ENCODE results near the gene PHACTR2.
"Not testable (repeated sequence)": the region's sequence is repeated elsewhere in the genome, so short reads cannot be mapped to it uniquely, and the experiment has no call there.

PHACTR2 gene

GRCh38 chr6:143677891-143678791 lies at the start of gene PHACTR2:
PHACTR2 (plus strand) TSS chr6:143677965; CDS start chr6:143678164, 199 bp downstream.
- peak; percentile 76 for DNase-seq (ENCODE audit: low spot score)

GRCh38 chr6:143629104-143630080 lies 48.4 kb upstream of the PHACTR2 start:
- TF ChIP-seq CTCF (IDR thresholded peaks at IDR 0.05; ENCODE audit: poor library complexity, severe bottlenecking): no peak
- no peaks in the 10 kb centered on the region for H3K9me3 ChIP-seq (ENCODE audit: severe bottlenecking)
- ATAC-seq (ENCODE audit: low read depth): no peak
- no peaks in the 10 kb centered on the region for H3K36me3 ChIP-seq (ENCODE audit: low read depth)
- peaks cover 3% of the 10 kb centered on the region for H3K4me1 ChIP-seq (ENCODE audit: insufficient read depth, poor library complexity, severe bottlenecking)
- H3K4me3 ChIP-seq (ENCODE audit: severe bottlenecking): no peak overlapping the region
- no peaks in the 10 kb centered on the region for H3K27me3 ChIP-seq (ENCODE audit: insufficient read depth, poor library complexity, severe bottlenecking)
- no peak overlapping the region for H3K27ac ChIP-seq (ENCODE audit: poor library complexity, severe bottlenecking)
- DNase-seq (ENCODE audit: low spot score): no peak

More at GRCh38 chr6:143677891-143678791, at the start of gene PHACTR2:
- Histone ChIP-seq H3K9me3 (ENCODE audit: severe bottlenecking) (peaks cover 4% of the 10 kb centered on the region), H3K27me3 (ENCODE audit: insufficient read depth, poor library complexity, severe bottlenecking) (no peaks in the 10 kb centered on the region), H3K4me1 (ENCODE audit: insufficient read depth, poor library complexity, severe bottlenecking) (peaks cover 62% of the 10 kb centered on the region), H3K36me3 (ENCODE audit: low read depth) (no peaks in the 10 kb centered on the region), H3K27ac (ENCODE audit: poor library complexity, severe bottlenecking) (peak within 1 kb of the TSS; percentile 96), H3K4me3 (ENCODE audit: severe bottlenecking) (peak within 1 kb of the TSS; percentile 61)
- TF ChIP-seq CTCF (IDR thresholded peaks at IDR 0.05; ENCODE audit: poor library complexity, severe bottlenecking): no peak
- peak; percentile 62 for ATAC-seq (ENCODE audit: low read depth)

- DNase-seq (ENCODE audit: low spot score); H3K27ac ChIP-seq (ENCODE audit: poor library complexity, severe bottlenecking); ATAC-seq (ENCODE audit: low read depth); H3K9me3 ChIP-seq (ENCODE audit: severe bottlenecking); H3K4me3 ChIP-seq (ENCODE audit: severe bottlenecking); H3K27me3 ChIP-seq (ENCODE audit: insufficient read depth, poor library complexity, severe bottlenecking); H3K36me3 ChIP-seq (ENCODE audit: low read depth); H3K4me1 ChIP-seq (ENCODE audit: insufficient read depth, poor library complexity, severe bottlenecking): not testable (repeated sequence)
Observed at GRCh38 chr6:143631196-143631595, 46.6 kb upstream of the PHACTR2 start.

- H3K27ac ChIP-seq (ENCODE audit: poor library complexity, severe bottlenecking): no peak overlapping the region
- peaks cover 7% of the 10 kb centered on the region for H3K4me1 ChIP-seq (ENCODE audit: insufficient read depth, poor library complexity, severe bottlenecking)
- H3K4me3 ChIP-seq (ENCODE audit: severe bottlenecking): no peak overlapping the region
- DNase-seq (ENCODE audit: low spot score) (no peak), ATAC-seq (ENCODE audit: low read depth) (no peak)
- TF ChIP-seq CTCF (IDR thresholded peaks at IDR 0.05; ENCODE audit: poor library complexity, severe bottlenecking): no peak
- H3K27me3 ChIP-seq (ENCODE audit: insufficient read depth, poor library complexity, severe bottlenecking): no peaks in the 10 kb centered on the region
- no peaks in the 10 kb centered on the region for H3K36me3 ChIP-seq (ENCODE audit: low read depth)
- H3K9me3 ChIP-seq (ENCODE audit: severe bottlenecking): no peaks in the 10 kb centered on the region
Observed at GRCh38 chr6:143632894-143633293, 44.9 kb upstream of the PHACTR2 start.

- Histone ChIP-seq H3K27ac (ENCODE audit: poor library complexity, severe bottlenecking) (no peak overlapping the region), H3K9me3 (ENCODE audit: severe bottlenecking) (no peaks in the 10 kb centered on the region), H3K27me3 (ENCODE audit: insufficient read depth, poor library complexity, severe bottlenecking) (no peaks in the 10 kb centered on the region), H3K4me1 (ENCODE audit: insufficient read depth, poor library complexity, severe bottlenecking) (peaks cover 7% of the 10 kb centered on the region), H3K36me3 (ENCODE audit: low read depth) (no peaks in the 10 kb centered on the region), H3K4me3 (ENCODE audit: severe bottlenecking) (no peak overlapping the region)
- ATAC-seq (ENCODE audit: low read depth) (peak; percentile 67), DNase-seq (ENCODE audit: low spot score) (no peak)
- no peak for TF ChIP-seq CTCF (IDR thresholded peaks at IDR 0.05; ENCODE audit: poor library complexity, severe bottlenecking)
Observed at GRCh38 chr6:143634486-143634885, 43.3 kb upstream of the PHACTR2 start.
